K562 (cell line): ENCODE measurements around the gene TACC3. TPM values are rescaled to one million over a fixed set of nuclear protein-coding genes. Genes with fewer than 3 reads are reported as not detected.
A peak's percentile ranks its signal among the peaks of the same experiment; 100 is the strongest.

ENCODE experiments used
- ATAC-seq: fragments of 200-7000 bp; cut with Tn5 transposase; 3 replicates; pipeline ENCODE4 v1.9.1; 2020; ENCODE audit warnings: moderate library complexity
- BruUV-seq: library from RNA; stranded (reverse); fragments of 400-500 nt; replicated peaks from 2 replicates; lab custom pipeline; 2021; lab: Mats Ljungman, UMichigan
- CTCF ChIA-PET: fragments of 300-600 bp; formaldehyde crosslinking; extraction: SDS; loops from one replicate; lab custom pipeline; 2021; ENCODE audit warnings: low intra/inter-chr PET ratio; lab: Yijun Ruan, JAX
- POLR2A ChIA-PET: fragments of 300-600, 350-650 bp; sonication (Branson Sonifier 250); formaldehyde crosslinking; extraction: SDS; loops from one replicate; lab custom pipeline; 2021; ENCODE audit warnings: antibody characterized with exemption, inconsistent platforms; lab: Yijun Ruan, JAX
- DNase-seq, 4 experiments: peaks; one replicate each; pipeline versions ENCODE4 v3.0.0 to v3.0.0-alpha.2; 2011 to 2018; ENCODE audit warnings: low spot score in 3 of 4, mixed read lengths in 3 of 4; ENCODE audit errors: extremely low read depth in 1 of 4
- FAIRE-seq: peaks from 2 replicates; lab custom pipeline; 2011; peaks lifted over from hg19 to GRCh38; lab: Jason Lieb, UNC
- H2AFZ ChIP-seq: 2 replicates; pipeline ENCODE4 v1.6.0; 2011; ENCODE audit warnings: low read depth, low read length, control low read depth, inconsistent platforms
- H3K27ac ChIP-seq: fragments of 200-600 bp; 3 replicates; pipeline ENCODE4 v1.8.0; 2011; ENCODE audit warnings: low read depth, mild to moderate bottlenecking, control low read depth, inconsistent platforms, low read length, moderate library complexity, mixed read lengths; ENCODE audit errors: extremely low read depth
- H3K27me3 ChIP-seq, 2 experiments: fragments of 300-600 bp in 1 of 2; 2 replicates in 1 of 2; 3 replicates in 1 of 2; pipeline versions ENCODE4 v1.6.0 to v1.8.0; 2011; ENCODE audit warnings: inconsistent platforms in 2 of 2, low read length in 2 of 2, mild to moderate bottlenecking in 1 of 2, mixed read lengths in 1 of 2, moderate library complexity in 1 of 2; ENCODE audit not compliant: control insufficient read depth in 2 of 2, insufficient read depth in 2 of 2
- H3K36me3 ChIP-seq: fragments of 300-600 bp; 3 replicates; pipeline ENCODE4 v1.8.0; 2011; ENCODE audit warnings: mild to moderate bottlenecking, low read length, inconsistent platforms; ENCODE audit not compliant: control insufficient read depth, insufficient read depth
- H3K4me1 ChIP-seq, 2 experiments: fragments of 200-600 bp in 1 of 2; replicated peaks in 1 of 2; 2 replicates in 1 of 2; 3 replicates in 1 of 2; pipeline versions ENCODE4 v1.5.1 to v1.8.0; 2011; ENCODE audit warnings: inconsistent platforms in 2 of 2, low read length in 2 of 2, mild to moderate bottlenecking in 1 of 2, mixed read lengths in 1 of 2, moderate library complexity in 1 of 2; ENCODE audit not compliant: control insufficient read depth in 2 of 2, insufficient read depth in 2 of 2
- H3K4me2 ChIP-seq: 2 replicates; pipeline ENCODE4 v1.6.1; 2011; ENCODE audit warnings: low read length, control low read depth, inconsistent platforms, mixed read lengths; ENCODE audit not compliant: insufficient read depth
- H3K4me3 ChIP-seq: fragments of 200-600 bp; sonication (generic), shearing (Covaris generic); 2 replicates; pipeline ENCODE4 v1.5.1; 2016; ENCODE audit warnings: control low read depth, inconsistent platforms
- H3K79me2 ChIP-seq: fragments of 200-600 bp; 3 replicates; pipeline ENCODE4 v1.8.0; 2011; ENCODE audit warnings: low read length, inconsistent platforms; ENCODE audit not compliant: control insufficient read depth, insufficient read depth
- H3K9ac ChIP-seq, 2 experiments: 2 replicates each; pipeline versions ENCODE4 v1.6.0 to v1.6.1; 2011; ENCODE audit warnings: low read depth in 2 of 2, low read length in 2 of 2, control low read depth in 1 of 2, inconsistent platforms in 1 of 2, mild to moderate bottlenecking in 1 of 2, mixed read lengths in 1 of 2; ENCODE audit not compliant: insufficient read depth in 1 of 2
- H3K9me1 ChIP-seq: one replicate; pipeline ENCODE4 v1.6.0; 2011; ENCODE audit warnings: inconsistent platforms, mild to moderate bottlenecking, low read length, moderate library complexity; ENCODE audit not compliant: control insufficient read depth, insufficient read depth
- H3K9me3 ChIP-seq: replicated peaks from 2 replicates; pipeline ENCODE4 v1.5.1; 2011; ENCODE audit warnings: low read depth, low read length, inconsistent platforms; ENCODE audit not compliant: control insufficient read depth, insufficient read depth
- H4K20me1 ChIP-seq: replicated peaks from 2 replicates; pipeline ENCODE4 v1.6.1; 2011; ENCODE audit warnings: low read length, inconsistent platforms, mixed read lengths; ENCODE audit not compliant: control insufficient read depth, insufficient read depth
- FIP1L1 ChIP-seq: fragments of 200-400 bp; formaldehyde crosslinking; IDR thresholded peaks from 2 replicates; pipeline ENCODE4 v1.6.1; 2018; ENCODE audit warnings: mild to moderate bottlenecking, low read depth, low read length; ENCODE audit not compliant: poor library complexity, severe bottlenecking
- HINFP ChIP-seq: fragments of 450-650 bp; conservative IDR thresholded peaks from 2 replicates; pipeline ENCODE4 v1.6.1; 2016; ENCODE audit warnings: missing genetic modification characterization, low read depth, mild to moderate bottlenecking, control low read depth, missing compliant biosample characterization
- HMBOX1 ChIP-seq: sonication (generic); IDR thresholded peaks from 2 replicates; pipeline ENCODE4 v1.6.1; 2016
- LARP7 ChIP-seq: fragments of 450-650 bp; IDR thresholded peaks from 2 replicates; pipeline ENCODE4 v1.6.1; 2016
- MAX ChIP-seq: sonication (generic); formaldehyde crosslinking; IDR thresholded peaks from 2 replicates; pipeline ENCODE4 v1.9.0; 2022; ENCODE audit warnings: mild to moderate bottlenecking, missing genetic modification reagents
- MNT ChIP-seq, 2 experiments: fragments of 450-650 bp; conservative IDR thresholded peaks; 2 replicates each; pipeline ENCODE4 v1.6.1; 2017; ENCODE audit warnings: mild to moderate bottlenecking in 2 of 2, moderate library complexity in 2 of 2
- PRPF4 ChIP-seq: fragments of 200-400 bp; formaldehyde crosslinking; IDR thresholded peaks from one replicate; pipeline ENCODE4 v1.6.1; 2017; ENCODE audit warnings: low read length, low read depth, mild to moderate bottlenecking; ENCODE audit not compliant: insufficient read depth, poor library complexity, severe bottlenecking
- RBM22 ChIP-seq: fragments of 200-400 bp; formaldehyde crosslinking; IDR thresholded peaks from 2 replicates; pipeline ENCODE4 v1.6.1; 2018; ENCODE audit warnings: low read length, low read depth; ENCODE audit not compliant: poor library complexity, severe bottlenecking
- STAG1 ChIP-seq: sonication (generic); formaldehyde crosslinking; IDR thresholded peaks from 2 replicates; pipeline ENCODE4 v1.5.0; 2020; ENCODE audit warnings: missing genetic modification reagents, borderline replicate concordance
- THRB ChIP-seq: fragments of 450-650 bp; formaldehyde crosslinking; conservative IDR thresholded peaks from 2 replicates; pipeline ENCODE4 v1.4.0; 2022; ENCODE audit warnings: mild to moderate bottlenecking, missing genetic modification characterization
- ZBTB2 ChIP-seq: fragments of 450-650 bp; IDR thresholded peaks from 2 replicates; pipeline ENCODE4 v1.6.1; 2016; ENCODE audit warnings: antibody characterized with exemption
- WGBS: fragments of 100-300 bp; shearing (Covaris generic); methylation state at CpG from one replicate; pipeline ENCODE4 v1.1.6; 2016; ENCODE audit warnings: low coverage, mixed read lengths; ENCODE audit not compliant: insufficient coverage; ENCODE audit errors: missing lambda C conversion rate; 5-methylcytosine and 5-hydroxymethylcytosine counted together
- in situ Hi-C: fragments of 300-500 bp; cut with MboI; formaldehyde crosslinking; loops from 4 replicates; pipeline ENCODE4 v1.15.0; 2018; ENCODE audit warnings: inconsistent platforms, mixed read lengths
- intact Hi-C: fragments of 100-400 bp; cut with micrococcal nuclease; formaldehyde crosslinking; loops from 2 replicates; pipeline ENCODE4 v1.14.2; 2022
- polyA plus RNA-seq, 8 experiments: library from polyadenylated mRNA; depleted of rRNA in 4 of 8; stranded (reverse) in 5 of 8; unstranded in 3 of 8; fragments of >200 nt; fragmentation: Nextera tagmentation in 2 of 8; fragmentation: Illumina TruSeq in 1 of 8; extraction: Ambion mirVana in 2 of 8; extraction: Trizol in 1 of 8; gene quantifications; 2 replicates each; pipeline versions ENCODE4 v1.2.1 to v1.2.3, GENCODE V29; 2011 to 2014; ENCODE audit warnings: inconsistent platforms in 1 of 8, missing spikeins in 1 of 8
- total RNA-seq, 7 experiments: library from RNA; depleted of rRNA in 6 of 7; stranded (reverse); fragments of >200 nt in 6 of 7; fragmentation: Illumina TruSeq in 2 of 7; extraction: Trizol in 2 of 7; gene quantifications; 2 replicates each; pipeline versions ENCODE4 v1.2.1 to v1.2.3, GENCODE V29; 2011 to 2021; ENCODE audit warnings: low replicate concordance in 1 of 7

TACC3 gene
- total and polyA plus RNA-seq, 9 of the 15 experiments (the other 6 are each of a cell fraction or from before 2014, with no cell fraction given), result 1.9 to 122 (median 55.6) TPM

GRCh38 chr4:1746265-1746691, 25.0 kb downstream of the TACC3 start:
- FAIRE-seq (peak; percentile 67), ATAC-seq (peak; percentile 89), DNase-seq (peak; percentile 83 to 90 (median 87))
- Histone ChIP-seq H3K4me2 (no peak overlapping the region), H3K27ac (no peak overlapping the region), H4K20me1 (no peaks in the 10 kb centered on the region), H3K79me2 (no peaks in the 10 kb centered on the region), H3K9ac (no peak overlapping the region), H3K4me3 (no peak overlapping the region), H3K36me3 (peaks cover 37% of the 10 kb centered on the region; the same call in 2 of the 3 replicates), H3K4me1 (peaks cover 0 to 73% of the 10 kb centered on the region in 2 experiments; a peak in 2 of 5 replicates), H3K9me3 (no peaks in the 10 kb centered on the region), H3K9me1 (no peaks in the 10 kb centered on the region), H2AFZ (no peak overlapping the region), H3K27me3 (no peaks in the 10 kb centered on the region)
- BruUV-seq, result no TSS peak
- WGBS, result 8% methylated on average over 12 of the region's 17 CpGs
- intact Hi-C loops (loop anchor here (5.0 kb wide), 2 partner anchors 161 to 441 kb away; no protein-coding TSS in a partner anchor), in situ Hi-C loops (no loop called here)
- POLR2A ChIA-PET, result interaction anchor here (0.6 to 1.1 kb wide), 4 partner anchors 10 to 62 kb away, joined by 3 to 4 read pairs (median 4); no protein-coding TSS in a partner anchor
- CTCF ChIA-PET, result interaction anchor here (0.7 to 6.2 kb wide), 2 partner anchors 63 to 165 kb away, joined by 3 to 94 read pairs; no protein-coding TSS in a partner anchor
- TF ChIP-seq HINFP (tag) (peak; percentile 96), FIP1L1 (peak; percentile 0), MNT (conservative IDR thresholded peaks at IDR 0.05) (0 out of 4 replicates have a peak, but pooled peaks of 1 of the 2 experiments have one; percentile 38), THRB (CRISPR knock-in tag) (no peak), STAG1 (CRISPR knock-in tag) (peak; percentile 65; the same call in 1 of the 2 replicates), MAX (CRISPR knock-in tag) (peak; percentile 74), RBM22 (peak; percentile 82), HMBOX1 (no peak), ZBTB2 (no peak), PRPF4 (no peak), LARP7 (no peak)
